ENCODE results near the gene SMAP1. TPM values are rescaled to one million over a fixed set of nuclear protein-coding genes. Genes with fewer than 3 reads are reported as not detected.

SMAP1 gene
- total RNA-seq, 1 experiment from 2014 or later = 23.7 TPM

- no peaks in the 10 kb centered on the region for H3K27me3 ChIP-seq (replicated peaks; ENCODE audit: insufficient read depth, low read depth, low read length, poor library complexity)
- TF ChIP-seq CTCF (conservative IDR thresholded peaks at IDR 0.05; ENCODE audit: low read depth, low read length) (no peak), EZH2 (IDR thresholded peaks at IDR 0.05; ENCODE audit: borderline replicate concordance, low read depth, low read length, poor library complexity, severe bottlenecking) (no peak)
- POLR2A ChIA-PET (ENCODE audit: low non-redundant PET) = no interaction called here
- no TSS peak for BruUV-seq (replicated peaks)
- no peaks in the 10 kb centered on the region for H3K9me3 ChIP-seq (ENCODE audit: low read depth, low read length, poor library complexity, severe bottlenecking)
- H3K4me1 ChIP-seq (ENCODE audit: insufficient read depth, low read length, poor library complexity, severe bottlenecking) = peaks cover 5% of the 10 kb centered on the region
- no peak for DNase-seq (ENCODE audit: low spot score)
- intact Hi-C loops (cut with micrococcal nuclease; ENCODE audit: unreplicated experiment) = no loop called here
- H3K36me3 ChIP-seq (ENCODE audit: insufficient read depth, low read length, poor library complexity, severe bottlenecking) = no peaks in the 10 kb centered on the region
- no peak overlapping the region for H3K4me3 ChIP-seq (ENCODE audit: low read depth, low read length, poor library complexity, severe bottlenecking)
- CTCF ChIA-PET = no interaction called here
- H3K27ac ChIP-seq (ENCODE audit: low read depth, low read length, poor library complexity, severe bottlenecking) = no peak overlapping the region
Measured at GRCh38 chr6:70843328-70843918, 175.7 kb downstream of the SMAP1 start.

- BruUV-seq (replicated peaks) = no TSS peak
- Histone ChIP-seq H3K27ac (ENCODE audit: low read depth, low read length, poor library complexity, severe bottlenecking) (no peak overlapping the region), H3K9me3 (ENCODE audit: low read depth, low read length, poor library complexity, severe bottlenecking) (no peaks in the 10 kb centered on the region), H3K4me3 (ENCODE audit: low read depth, low read length, poor library complexity, severe bottlenecking) (no peak overlapping the region), H3K27me3 (replicated peaks; ENCODE audit: insufficient read depth, low read depth, low read length, poor library complexity) (no peaks in the 10 kb centered on the region), H3K4me1 (ENCODE audit: insufficient read depth, low read length, poor library complexity, severe bottlenecking) (peaks cover 3% of the 10 kb centered on the region), H3K36me3 (ENCODE audit: insufficient read depth, low read length, poor library complexity, severe bottlenecking) (no peaks in the 10 kb centered on the region)
- ChIA-PET CTCF (no interaction called here), POLR2A (ENCODE audit: low non-redundant PET) (no interaction called here)
- TF ChIP-seq EZH2 (IDR thresholded peaks at IDR 0.05; ENCODE audit: borderline replicate concordance, low read depth, low read length, poor library complexity, severe bottlenecking) (no peak), CTCF (conservative IDR thresholded peaks at IDR 0.05; ENCODE audit: low read depth, low read length) (no peak)
- intact Hi-C loops (cut with micrococcal nuclease; ENCODE audit: unreplicated experiment) = no loop called here
- DNase-seq (ENCODE audit: low spot score) = no peak
Measured at GRCh38 chr6:70844301-70844700, 176.6 kb downstream of the SMAP1 start.

- ChIA-PET CTCF (no interaction called here), POLR2A (ENCODE audit: low non-redundant PET) (no interaction called here)
- Histone ChIP-seq H3K4me3 (ENCODE audit: low read depth, low read length, poor library complexity, severe bottlenecking) (no peak overlapping the region), H3K9me3 (ENCODE audit: low read depth, low read length, poor library complexity, severe bottlenecking) (no peaks in the 10 kb centered on the region), H3K4me1 (ENCODE audit: insufficient read depth, low read length, poor library complexity, severe bottlenecking) (no peaks in the 10 kb centered on the region), H3K36me3 (ENCODE audit: insufficient read depth, low read length, poor library complexity, severe bottlenecking) (no peaks in the 10 kb centered on the region), H3K27ac (ENCODE audit: low read depth, low read length, poor library complexity, severe bottlenecking) (no peak overlapping the region), H3K27me3 (replicated peaks; ENCODE audit: insufficient read depth, low read depth, low read length, poor library complexity) (no peaks in the 10 kb centered on the region)
- intact Hi-C loops (cut with micrococcal nuclease; ENCODE audit: unreplicated experiment) = no loop called here
- TF ChIP-seq CTCF (conservative IDR thresholded peaks at IDR 0.05; ENCODE audit: low read depth, low read length) = no peak
- TF ChIP-seq EZH2 (IDR thresholded peaks at IDR 0.05; ENCODE audit: borderline replicate concordance, low read depth, low read length, poor library complexity, severe bottlenecking) = no peak
- no peak for DNase-seq (ENCODE audit: low spot score)
- no TSS peak for BruUV-seq (replicated peaks)
Measured at GRCh38 chr6:70846207-70846835, 178.6 kb downstream of the SMAP1 start.

Data from A673 (cell line).